Measurements from ENCODE around the gene GTF3C1. TPM values are rescaled to one million over a fixed set of nuclear protein-coding genes. Genes with fewer than 3 reads are reported as not detected.
A peak's percentile ranks its signal among the peaks of the same experiment; 100 is the strongest.

The GTF3C1 gene
- total RNA-seq, 1 donor from 2014 or later: 45.5 TPM

- no peak for DNase-seq (ENCODE audit: low spot score)
Observed at GRCh38 chr16:27568077-27568476, 18.4 kb upstream of the GTF3C1 start.

GRCh38 chr16:27566417-27566816 is 16.7 kb upstream of the GTF3C1 start:
- DNase-seq (ENCODE audit: low spot score): no peak

GRCh38 chr16:27564224-27564623 is 14.5 kb upstream of the GTF3C1 start:
- no peak for DNase-seq (ENCODE audit: low spot score)

- no peak for DNase-seq (ENCODE audit: low spot score)
Observed at GRCh38 chr16:27561216-27561615, 11.5 kb upstream of the GTF3C1 start.

GRCh38 chr16:27558932-27559331 is 9.2 kb upstream of the GTF3C1 start:
- no peak for DNase-seq (ENCODE audit: low spot score)

- no peak for DNase-seq (ENCODE audit: low spot score)
Observed at GRCh38 chr16:27558434-27558833, 8.7 kb upstream of the GTF3C1 start.

GRCh38 chr16:27556471-27556870 is 6.8 kb upstream of the GTF3C1 start:
- no peak for DNase-seq (ENCODE audit: low spot score)

GRCh38 chr16:27551036-27551435 is 1.3 kb upstream of the GTF3C1 start:
- no peak for DNase-seq (ENCODE audit: low spot score)

GRCh38 chr16:27550582-27550920 is 838 bp upstream of the GTF3C1 start:
- DNase-seq (ENCODE audit: low spot score): no peak

GRCh38 chr16:27549464-27549745 is 308 bp downstream of the GTF3C1 start:
- DNase-seq (ENCODE audit: low spot score): no peak

- no peak for DNase-seq (ENCODE audit: low spot score)
Observed at GRCh38 chr16:27547851-27548250, 1.9 kb downstream of the GTF3C1 start.

GRCh38 chr16:27547134-27547533 is 2.6 kb downstream of the GTF3C1 start:
- peak; percentile 10 for DNase-seq (ENCODE audit: low spot score)

GRCh38 chr16:27544671-27545070 is 5.0 kb downstream of the GTF3C1 start:
- DNase-seq (ENCODE audit: low spot score): no peak

GRCh38 chr16:27543801-27544200 is 5.9 kb downstream of the GTF3C1 start:
- DNase-seq (ENCODE audit: low spot score): no peak

GRCh38 chr16:27539636-27540035 is 10.1 kb downstream of the GTF3C1 start:
- no peak for DNase-seq (ENCODE audit: low spot score)

- no peak for DNase-seq (ENCODE audit: low spot score)
Observed at GRCh38 chr16:27539120-27539519, 10.6 kb downstream of the GTF3C1 start.

GRCh38 chr16:27538528-27538927 is 11.2 kb downstream of the GTF3C1 start:
- DNase-seq (ENCODE audit: low spot score): no peak

GRCh38 chr16:27534256-27534655 is 15.5 kb downstream of the GTF3C1 start:
- DNase-seq (ENCODE audit: low spot score): no peak

- DNase-seq (ENCODE audit: low spot score): no peak
Observed at GRCh38 chr16:27531826-27532800, 17.6 kb downstream of the GTF3C1 start.

GRCh38 chr16:27531186-27531585 is 18.5 kb downstream of the GTF3C1 start:
- DNase-seq (ENCODE audit: low spot score): no peak

GRCh38 chr16:27529962-27530361 is 19.8 kb downstream of the GTF3C1 start:
- no peak for DNase-seq (ENCODE audit: low spot score)

- no peak for DNase-seq (ENCODE audit: low spot score)
Observed at GRCh38 chr16:27528294-27528693, 21.4 kb downstream of the GTF3C1 start.

- no peak for DNase-seq (ENCODE audit: low spot score)
Observed at GRCh38 chr16:27526180-27526579, 23.5 kb downstream of the GTF3C1 start.

GRCh38 chr16:27522173-27522707 is 27.5 kb downstream of the GTF3C1 start:
- DNase-seq (ENCODE audit: low spot score): no peak

Measured in umbilical cord (tissue), 2 donors.